GM21447 (cell line): Measurements from ENCODE around the gene MRPL48.
"Not testable (repeated sequence)": the region's sequence is repeated elsewhere in the genome, so short reads cannot be mapped to it uniquely, and the experiment has no call there.

Source experiments
- ATAC-seq: cut with Tn5 transposase; IDR thresholded peaks from one replicate; pipeline ENCODE4 v1.9.1; 2021; ENCODE audit not compliant: unreplicated experiment

MRPL48 gene

DNA sequence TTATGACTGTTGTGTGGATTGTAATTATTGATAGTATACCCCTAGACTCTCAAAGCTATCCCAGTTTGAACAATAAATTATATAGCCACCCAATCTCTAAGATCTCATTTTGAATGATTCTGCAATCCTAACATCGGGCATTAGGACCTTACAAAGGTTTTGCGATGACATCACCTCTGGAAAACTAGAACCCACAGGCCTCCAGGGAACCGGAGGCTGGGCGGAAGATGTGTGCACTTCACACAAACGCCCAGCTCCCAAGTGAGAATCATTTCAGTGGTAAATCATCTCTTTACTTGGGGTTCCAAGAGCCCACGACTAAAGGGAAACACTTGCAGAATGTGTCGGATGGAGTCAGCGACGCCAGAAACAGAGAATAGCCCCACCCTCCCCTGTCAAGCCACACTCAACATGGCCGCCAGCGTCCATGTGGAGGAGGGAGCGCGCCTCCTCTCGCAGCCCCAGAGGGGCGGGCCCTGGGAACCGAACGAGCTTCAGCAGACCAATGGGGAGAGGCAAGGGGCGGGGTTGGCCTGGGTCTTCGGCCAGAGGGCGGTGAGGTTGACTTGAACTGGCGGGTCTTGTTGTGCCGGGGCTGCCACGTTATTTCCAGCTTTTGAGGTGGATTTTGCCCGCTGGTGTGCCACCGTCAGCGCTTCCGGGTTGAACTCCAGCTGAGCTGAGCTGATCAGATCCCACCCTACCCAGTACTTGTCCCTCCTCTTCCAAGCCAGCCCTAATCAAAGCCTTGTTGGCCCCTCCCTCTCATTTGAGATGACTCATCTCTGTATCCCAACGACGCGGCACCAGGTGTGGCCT, 8.4 kb upstream of the MRPL48 start:
- peak; percentile 99 for ATAC-seq

GRCh38 chr11:73781303-73781702, 6.4 kb upstream of the MRPL48 start:
- ATAC-seq: no peak

- no peak for ATAC-seq
Measured at GRCh38 chr11:73783483-73784020, 4.1 kb upstream of the MRPL48 start.

GRCh38 chr11:73784080-73784634, 3.5 kb upstream of the MRPL48 start:
- no peak for ATAC-seq

DNA sequence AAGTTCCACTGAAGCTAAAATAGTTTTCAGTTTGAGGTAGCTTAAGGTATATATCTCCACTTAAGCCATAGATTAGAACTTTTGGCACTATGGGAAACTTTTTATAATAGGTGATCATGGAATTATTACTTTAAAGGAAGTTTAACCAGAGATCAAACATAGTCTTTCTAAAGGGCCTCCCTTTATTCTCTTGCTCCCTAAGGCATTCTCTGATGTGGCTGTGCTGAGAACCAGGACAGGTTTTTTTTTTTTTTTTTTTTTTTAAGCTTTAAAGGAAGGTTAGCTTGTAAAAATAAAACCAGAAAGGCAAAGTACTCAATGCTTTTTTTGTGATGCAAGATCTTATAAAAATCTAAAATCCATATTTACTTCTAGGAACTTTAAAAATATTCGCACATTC, 2.9 kb upstream of the MRPL48 start:
- ATAC-seq: no peak

DNA sequence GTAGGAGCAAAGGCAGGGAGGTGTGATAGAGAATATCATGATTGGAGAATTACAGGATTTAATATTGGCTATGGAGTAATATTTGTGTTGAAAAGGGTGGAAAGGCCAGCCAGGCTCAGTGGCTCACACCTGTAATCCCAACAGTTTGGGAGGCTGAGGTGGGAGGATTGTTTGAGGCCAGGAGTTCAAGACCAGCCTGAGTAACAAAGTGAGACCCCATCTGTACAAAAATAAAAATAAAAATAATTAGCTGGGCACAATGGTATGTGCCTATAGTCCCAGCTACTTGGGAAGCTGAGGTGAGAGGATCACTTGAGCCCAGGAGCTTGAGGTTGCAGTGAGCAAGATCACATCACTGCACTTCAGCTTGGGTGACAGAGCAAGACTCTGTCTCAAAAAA, 2.2 kb upstream of the MRPL48 start:
- ATAC-seq: not testable (repeated sequence)

DNA sequence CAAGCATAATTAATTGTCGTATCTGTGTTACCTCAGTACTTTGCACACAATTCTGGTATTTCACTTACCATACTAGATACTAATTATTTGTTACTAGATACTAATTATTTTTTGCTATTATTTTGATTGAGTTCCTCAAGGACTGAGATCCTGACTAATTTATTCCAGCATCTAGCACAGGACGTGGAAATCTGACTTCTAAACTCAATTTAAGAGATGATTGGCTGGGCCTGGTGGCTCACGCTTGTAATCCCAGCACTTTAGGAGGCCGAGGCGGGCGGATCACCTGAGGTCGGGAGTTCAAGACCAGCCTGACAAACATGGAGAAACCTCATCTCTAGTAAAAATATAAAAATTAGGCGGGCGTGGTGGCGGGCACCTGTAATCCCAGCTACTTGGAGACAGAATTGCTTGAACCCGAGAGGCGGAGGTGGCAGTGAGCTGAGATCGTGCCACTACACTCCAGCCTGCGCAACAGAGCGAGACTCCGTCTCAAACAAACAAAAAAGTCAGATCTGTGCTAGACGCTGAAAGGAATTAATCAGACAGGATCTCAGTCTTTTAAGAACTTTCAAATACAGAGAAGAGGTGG, 527 bp upstream of the MRPL48 start:
- ATAC-seq: no peak

- ATAC-seq: no peak
Measured at GRCh38 chr11:73789279-73789670, 1.6 kb downstream of the MRPL48 start.

GRCh38 chr11:73792584-73792983, 4.9 kb downstream of the MRPL48 start:
- no peak for ATAC-seq

DNA sequence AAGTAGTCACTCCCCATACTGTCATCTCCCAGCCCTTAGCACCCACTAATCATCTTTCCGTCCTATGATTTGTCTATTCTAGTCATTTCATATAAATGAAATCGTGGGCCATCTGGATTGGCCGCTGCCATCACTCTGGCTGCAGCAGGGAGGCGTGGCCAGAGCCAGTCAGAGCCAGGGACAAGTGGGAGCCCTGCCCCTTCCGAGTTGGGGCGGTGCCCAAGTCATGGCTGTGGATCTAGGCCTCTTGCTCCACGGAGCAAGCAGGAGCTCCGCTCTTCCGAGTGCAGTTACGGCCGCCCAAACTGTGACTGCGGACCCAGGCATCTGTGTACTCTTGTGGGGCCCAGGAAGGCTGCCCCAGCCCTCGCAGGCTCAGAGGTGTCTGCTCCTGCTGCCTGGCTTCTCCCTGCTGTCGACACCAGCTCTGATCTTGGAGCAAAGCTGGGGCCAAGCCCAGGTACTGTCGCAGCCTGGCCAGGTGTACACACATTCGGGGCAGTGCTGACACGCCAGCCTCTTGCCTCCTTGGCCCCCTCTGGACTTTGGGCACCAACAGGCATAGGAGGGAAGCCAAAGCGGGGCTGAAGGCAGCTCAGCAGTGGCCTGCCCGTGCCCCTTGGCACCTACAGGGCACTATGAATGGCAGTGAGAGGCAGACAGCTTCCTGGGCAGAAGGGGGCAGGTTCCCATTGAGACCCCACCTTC, 8.4 kb downstream of the MRPL48 start:
- no peak for ATAC-seq

DNA sequence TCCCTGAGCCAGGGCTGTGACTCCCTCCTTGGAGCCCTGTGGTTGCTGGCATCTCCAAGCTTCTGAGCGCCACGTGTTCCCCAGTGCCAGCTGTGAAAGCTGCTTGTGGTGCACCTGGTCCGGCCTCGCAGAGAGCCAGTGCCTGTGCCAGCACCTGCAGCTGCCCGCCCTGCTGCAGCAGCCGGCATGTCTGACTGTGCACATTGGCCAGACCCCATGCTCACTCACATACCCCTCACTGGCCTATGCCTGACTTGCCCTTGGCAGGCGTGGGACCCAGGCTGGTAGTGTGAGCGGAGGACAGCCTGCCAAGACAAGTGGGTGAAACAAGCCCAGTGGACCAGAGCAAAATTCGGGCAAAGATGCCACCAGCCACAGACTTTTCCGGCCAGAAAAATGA, 9.8 kb downstream of the MRPL48 start:
- no peak for ATAC-seq

- ATAC-seq: no peak
Measured at GRCh38 chr11:73800276-73800806, 12.7 kb downstream of the MRPL48 start.

DNA sequence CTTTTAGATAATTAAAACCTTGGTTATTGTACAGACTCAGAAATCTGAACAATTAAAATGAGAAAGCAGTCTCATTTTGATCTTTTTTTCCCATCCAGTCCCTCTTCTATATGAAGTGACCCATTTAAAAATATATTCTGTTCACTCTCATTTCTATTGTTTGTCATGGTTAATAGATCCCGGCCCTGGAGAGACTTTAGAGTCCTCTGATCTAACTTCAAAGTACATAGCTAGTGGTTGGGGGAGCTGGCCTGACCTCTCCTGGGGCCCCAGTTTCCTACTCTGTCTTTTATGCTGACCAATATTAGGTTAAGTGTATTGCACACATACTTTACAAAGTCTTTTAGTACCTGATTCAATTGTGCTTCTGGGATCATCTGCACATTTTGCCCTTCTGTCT, 13.5 kb downstream of the MRPL48 start:
- no peak for ATAC-seq

GRCh38 chr11:73804712-73805111, 17.0 kb downstream of the MRPL48 start:
- no peak for ATAC-seq

GRCh38 chr11:73808052-73808451, 20.4 kb downstream of the MRPL48 start:
- no peak for ATAC-seq

- no peak for ATAC-seq
Measured at GRCh38 chr11:73810637-73811036, 23.0 kb downstream of the MRPL48 start.

GRCh38 chr11:73812234-73812633, 24.6 kb downstream of the MRPL48 start:
- no peak for ATAC-seq

DNA sequence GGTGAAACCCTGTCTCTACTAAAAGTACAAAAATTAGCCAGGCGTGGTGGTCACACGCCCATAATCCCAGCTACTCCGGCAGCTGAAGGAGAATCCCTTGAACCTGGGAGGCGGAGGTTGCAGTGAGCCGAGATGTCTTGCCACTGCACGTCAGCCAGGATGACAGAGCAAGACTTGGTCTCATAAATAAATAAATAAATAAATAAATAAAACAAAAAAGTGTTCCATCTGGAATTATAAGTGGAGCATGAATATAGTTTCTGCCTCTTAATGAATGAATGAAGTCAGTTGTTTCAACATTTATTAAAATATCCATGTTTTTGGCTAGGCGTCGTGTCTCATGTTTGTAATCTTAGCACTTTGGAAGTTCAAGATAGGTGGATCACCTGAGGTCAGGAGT, 27.1 kb downstream of the MRPL48 start:
- ATAC-seq: no peak

DNA sequence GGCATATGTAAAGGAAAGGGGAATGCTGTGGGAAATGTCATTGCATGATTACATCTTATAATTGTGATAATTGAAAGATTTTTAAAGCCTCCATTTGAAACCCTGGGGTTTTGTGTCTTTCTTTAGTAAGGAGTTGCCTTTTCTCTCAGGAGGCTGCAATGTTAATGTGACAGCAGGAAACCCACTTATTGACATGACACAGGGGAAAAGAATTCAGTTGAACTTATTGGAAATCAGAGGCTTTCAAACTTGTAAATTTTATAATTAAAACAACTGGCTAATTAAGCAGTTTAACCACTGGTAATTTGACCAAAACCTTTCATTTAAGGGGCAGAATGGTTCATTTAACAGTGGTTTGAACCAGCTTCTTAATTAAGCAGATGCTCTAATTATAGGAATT, 31.2 kb downstream of the MRPL48 start:
- ATAC-seq: no peak

- ATAC-seq: no peak
Measured at GRCh38 chr11:73830261-73830660, 42.6 kb downstream of the MRPL48 start.

GRCh38 chr11:73833067-73833466, 45.4 kb downstream of the MRPL48 start:
- ATAC-seq: no peak
